ENCODE data around the gene TMEM269. TPM values are rescaled to one million over a fixed set of nuclear protein-coding genes. Genes with fewer than 3 reads are reported as not detected.

TMEM269 gene
- total and polyA plus RNA-seq, 10 of the 15 experiments (the other 5 are each of a cell fraction or from before 2014, with no cell fraction given) = 0.02 to 0.26 (median 0.06) TPM; not detected in 2

- ChIA-PET SMC1A (ENCODE audit: uncharacterized antibody, unreplicated experiment) (no interaction called here), RAD21 (ENCODE audit: unreplicated experiment) (no interaction called here), POLR2A (no interaction called here), CTCF (interaction anchor here (0.6 to 2.3 kb wide), 8 partner anchors 13 to 487 kb away, joined by 3 to 8 read pairs (median 3); no protein-coding TSS in a partner anchor)
- Histone ChIP-seq H3K9ac (ENCODE audit: control insufficient read depth, insufficient read depth, low read length) (no peak overlapping the region), H3K27me3 (replicated peaks in 1 of 2; ENCODE audit: control insufficient read depth in 2 of 2, insufficient read depth in 2 of 2, low read length in 1 of 2) (no peaks in the 10 kb centered on the region), H3K4me3 (no peak overlapping the region), H4K20me1 (ENCODE audit: control insufficient read depth, insufficient read depth) (no peaks in the 10 kb centered on the region), H3K4me1 (ENCODE audit: control insufficient read depth, insufficient read depth, low read length) (no peaks in the 10 kb centered on the region), H3K9me3 (replicated peaks; ENCODE audit: control insufficient read depth, insufficient read depth, low read length) (no peaks in the 10 kb centered on the region), H3K79me2 (ENCODE audit: control insufficient read depth, insufficient read depth, low read length) (no peaks in the 10 kb centered on the region), H3K27ac (ENCODE audit: control insufficient read depth, insufficient read depth) (no peak overlapping the region), H3K4me2 (ENCODE audit: control insufficient read depth, insufficient read depth) (no peak overlapping the region), H2AFZ (ENCODE audit: control insufficient read depth, low read depth, low read length) (no peak overlapping the region), H3K36me3 (ENCODE audit: control insufficient read depth in 2 of 2, insufficient read depth in 2 of 2, low read length in 1 of 2) (peaks cover 5 to 7% of the 10 kb centered on the region in 2 experiments; a peak in 3 of 4 replicates)
- in situ Hi-C loops (cut with MboI) (no loop called here), intact Hi-C loops (cut with micrococcal nuclease; ENCODE audit: unreplicated experiment) (loop anchor here (2.0 to 5.0 kb wide), 2 partner anchors 167 to 404 kb away; no protein-coding TSS in a partner anchor)
- FAIRE-seq = no peak
- TF ChIP-seq ZSCAN29 (IDR thresholded peaks at IDR 0.05) = no peak
- TF ChIP-seq MYB (IDR thresholded peaks at IDR 0.05; ENCODE audit: borderline replicate concordance, low read depth, low read length) = no peak
- no peak for TF ChIP-seq SP1 (IDR thresholded peaks at IDR 0.05; ENCODE audit: low read depth, low read length)
- TF ChIP-seq YBX1 (IDR thresholded peaks at IDR 0.05) = no peak
- TF ChIP-seq TCF7 (IDR thresholded peaks at IDR 0.05; ENCODE audit: borderline replicate concordance) = no peak
- TF ChIP-seq GABPA (IDR thresholded peaks at IDR 0.05; ENCODE audit: low read depth) = no peak
- no peak for TF ChIP-seq NFIC (IDR thresholded peaks at IDR 0.05; ENCODE audit: low read depth, low read length)
- TF ChIP-seq RBBP5 (conservative IDR thresholded peaks at IDR 0.05) = no peak
- TF ChIP-seq MEF2A (IDR thresholded peaks at IDR 0.05; ENCODE audit: insufficient read depth, low read depth, low read length) = no peak
- no peak for TF ChIP-seq CBFB (IDR thresholded peaks at IDR 0.05; ENCODE audit: low read depth)
- no peak for TF ChIP-seq FOXK2 (IDR thresholded peaks at IDR 0.05)
- no peak for TF ChIP-seq IRF3 (IDR thresholded peaks at IDR 0.05)
- no peak for TF ChIP-seq RCOR1 (conservative IDR thresholded peaks at IDR 0.05; ENCODE audit: low read depth, low read length)
- TF ChIP-seq POLR2AphosphoS2 (IDR thresholded peaks at IDR 0.05; ENCODE audit: low read depth, low read length) = no peak
- no peak for TF ChIP-seq BRCA1 (IDR thresholded peaks at IDR 0.05; ENCODE audit: low read depth, low read length)
- TF ChIP-seq EP300 (IDR thresholded peaks at IDR 0.05; ENCODE audit: borderline replicate concordance in 1 of 2, control insufficient read depth in 1 of 2, low read depth in 2 of 2, low read length in 2 of 2) = no peak
- TF ChIP-seq ZBED1 (IDR thresholded peaks at IDR 0.05; ENCODE audit: borderline replicate concordance) = no peak
- TF ChIP-seq LARP7 (IDR thresholded peaks at IDR 0.05) = no peak
- TF ChIP-seq ETV6 (conservative IDR thresholded peaks at IDR 0.05 in 1 of 2, IDR thresholded peaks at IDR 0.05 in 1 of 2; ENCODE audit: borderline replicate concordance in 1 of 2, low read depth in 1 of 2) = no peak
- TF ChIP-seq NFXL1 (IDR thresholded peaks at IDR 0.05; ENCODE audit: borderline replicate concordance) = no peak
- no peak for ATAC-seq
- BruUV-seq (replicated peaks) = no TSS peak
- DNase-seq (ENCODE audit: low read depth, low spot score) = no peak
- 83% methylated on average over 8 of the region's 8 CpGs for WGBS (ENCODE audit: insufficient coverage, insufficient replicate concordance, low lambda C conversion rate, missing lambda C conversion rate)
These were observed 38.9 kb upstream of the TMEM269 start for GRCh38 chr1:42745851-42746250.

Data from GM12878 (cell line).